MCF 10A (cell line): ENCODE results near the gene DDAH2. TPM values are rescaled to one million over a fixed set of nuclear protein-coding genes. Genes with fewer than 3 reads are reported as not detected.

Source experiments
- BruUV-seq: library from RNA; stranded (reverse); fragments of 400-500 nt; replicated peaks from 2 replicates; lab custom pipeline; 2021; lab: Mats Ljungman, UMichigan
- CTCF ChIA-PET: fragments of 300-600 bp; sonication (Branson Sonifier 250); formaldehyde crosslinking; extraction: SDS; loops from one replicate; lab custom pipeline; 2021; ENCODE audit warnings: antibody characterized with exemption, inconsistent platforms; lab: Yijun Ruan, JAX
- POLR2A ChIA-PET: fragments of 300-600, 350-650 bp; sonication (Branson Sonifier 250); formaldehyde crosslinking; extraction: SDS; loops from one replicate; lab custom pipeline; 2020; ENCODE audit warnings: antibody characterized with exemption, inconsistent platforms; lab: Yijun Ruan, JAX
- DNase-seq: peaks from one replicate; pipeline ENCODE4 v3.0.0-alpha.2; 2018; ENCODE audit not compliant: unreplicated experiment
- H3K27ac Mint-ChIP-seq: one replicate; pipeline ENCODE4 v1.8.0; 2022; ENCODE audit warnings: mild to moderate bottlenecking, low read depth, mixed read lengths; ENCODE audit not compliant: unreplicated experiment
- H3K27me3 Mint-ChIP-seq: one replicate; pipeline ENCODE4 v1.8.0; 2022; ENCODE audit warnings: mixed read lengths; ENCODE audit not compliant: insufficient read depth, unreplicated experiment
- H3K36me3 Mint-ChIP-seq: one replicate; pipeline ENCODE4 v1.8.0; 2022; ENCODE audit warnings: mild to moderate bottlenecking, moderate library complexity, mixed read lengths; ENCODE audit not compliant: insufficient read depth, unreplicated experiment
- H3K4me1 Mint-ChIP-seq: one replicate; pipeline ENCODE4 v1.8.0; 2022; ENCODE audit warnings: mixed read lengths; ENCODE audit not compliant: insufficient read depth, unreplicated experiment
- H3K4me3 Mint-ChIP-seq: one replicate; pipeline ENCODE4 v1.8.0; 2022; ENCODE audit warnings: mild to moderate bottlenecking, moderate library complexity, mixed read lengths; ENCODE audit not compliant: unreplicated experiment
- H3K9me3 Mint-ChIP-seq: one replicate; pipeline ENCODE4 v1.8.0; 2022; ENCODE audit warnings: mixed read lengths; ENCODE audit not compliant: unreplicated experiment
- intact Hi-C: fragments of 100-400 bp; cut with micrococcal nuclease; formaldehyde crosslinking; loops from 2 replicates; pipeline ENCODE4 v1.14.1; 2022
- total RNA-seq: library from RNA; stranded (reverse); gene quantifications from 2 replicates; pipeline ENCODE4 v1.2.3, GENCODE V29; 2022
- TF ChIP-seq, protein P1 (sequence below): fragments of 200-600 bp; IDR thresholded peaks from one replicate; pipeline ENCODE4 v1.8.0; 2022; ENCODE audit warnings: antibody characterized with exemption, mild to moderate bottlenecking; ENCODE audit not compliant: unreplicated experiment

Gene DDAH2
- total RNA-seq, 1 experiment from 2014 or later, result 8.5 TPM

DNA sequence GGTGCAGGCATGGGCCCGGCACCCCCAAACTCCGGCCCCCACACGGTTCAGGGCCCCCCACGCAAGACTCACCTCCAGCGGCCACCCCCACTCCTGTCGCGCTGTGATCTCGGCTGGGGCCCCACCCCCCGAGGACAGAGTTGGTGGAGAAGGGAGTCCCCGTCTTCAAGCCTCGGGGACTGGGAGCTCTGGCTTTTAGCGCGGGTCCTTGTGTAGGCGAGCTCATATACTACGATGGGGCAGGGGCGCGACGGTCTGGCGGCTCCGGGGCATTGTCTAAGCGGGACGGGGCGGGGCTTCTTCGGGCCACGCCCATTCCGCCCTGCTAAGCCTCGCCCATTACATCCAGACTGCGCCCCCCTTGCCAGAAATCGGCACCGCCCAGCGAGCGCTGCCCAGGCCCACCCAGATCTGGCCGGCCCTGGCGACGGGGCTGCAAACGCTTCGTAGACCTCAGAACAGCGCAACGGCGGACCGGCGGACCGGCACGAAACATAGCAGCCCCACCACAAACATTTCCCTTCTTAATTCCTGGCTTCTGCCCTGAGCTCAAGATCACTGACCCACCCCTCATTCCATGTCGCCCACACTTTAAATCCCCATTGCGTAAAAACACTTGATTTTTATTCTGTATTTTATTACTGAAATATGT lies 1.0 kb upstream of the DDAH2 start:
- peak overlapping the region; percentile 86 for H3K27ac Mint-ChIP-seq
- H3K27me3 Mint-ChIP-seq, result no peaks in the 10 kb centered on the region
- H3K9me3 Mint-ChIP-seq, result no peaks in the 10 kb centered on the region
- DNase-seq, result peak; percentile 61
- peak overlapping the region; percentile 92 for H3K4me3 Mint-ChIP-seq
- peaks cover 43% of the 10 kb centered on the region for H3K36me3 Mint-ChIP-seq
- POLR2A ChIA-PET, result interaction anchor here (0.5 to 11.8 kb wide), 22 partner anchors 10 to 1559 kb away, joined by 3 to 95 read pairs (median 6); partner anchors contain the start of genes ABHD16A, BAG6, DDX39B and GPANK1
- BruUV-seq, result no TSS peak
- peaks cover 7% of the 10 kb centered on the region for H3K4me1 Mint-ChIP-seq
- CTCF ChIA-PET, result interaction anchor here (0.6 to 2.6 kb wide), 20 partner anchors 8 to 389 kb away, joined by 3 to 19 read pairs (median 3); partner anchors contain the start of genes LSM2, MSH5 and VARS1
- TF ChIP-seq, protein P1, sequence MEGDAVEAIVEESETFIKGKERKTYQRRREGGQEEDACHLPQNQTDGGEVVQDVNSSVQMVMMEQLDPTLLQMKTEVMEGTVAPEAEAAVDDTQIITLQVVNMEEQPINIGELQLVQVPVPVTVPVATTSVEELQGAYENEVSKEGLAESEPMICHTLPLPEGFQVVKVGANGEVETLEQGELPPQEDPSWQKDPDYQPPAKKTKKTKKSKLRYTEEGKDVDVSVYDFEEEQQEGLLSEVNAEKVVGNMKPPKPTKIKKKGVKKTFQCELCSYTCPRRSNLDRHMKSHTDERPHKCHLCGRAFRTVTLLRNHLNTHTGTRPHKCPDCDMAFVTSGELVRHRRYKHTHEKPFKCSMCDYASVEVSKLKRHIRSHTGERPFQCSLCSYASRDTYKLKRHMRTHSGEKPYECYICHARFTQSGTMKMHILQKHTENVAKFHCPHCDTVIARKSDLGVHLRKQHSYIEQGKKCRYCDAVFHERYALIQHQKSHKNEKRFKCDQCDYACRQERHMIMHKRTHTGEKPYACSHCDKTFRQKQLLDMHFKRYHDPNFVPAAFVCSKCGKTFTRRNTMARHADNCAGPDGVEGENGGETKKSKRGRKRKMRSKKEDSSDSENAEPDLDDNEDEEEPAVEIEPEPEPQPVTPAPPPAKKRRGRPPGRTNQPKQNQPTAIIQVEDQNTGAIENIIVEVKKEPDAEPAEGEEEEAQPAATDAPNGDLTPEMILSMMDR, result no peak
- intact Hi-C loops, result loop anchor here (1.0 to 2.0 kb wide), 5 partner anchors 27 to 101 kb away; partner anchors contain the start of genes ABHD16A, LY6G5C and VARS1

DNA sequence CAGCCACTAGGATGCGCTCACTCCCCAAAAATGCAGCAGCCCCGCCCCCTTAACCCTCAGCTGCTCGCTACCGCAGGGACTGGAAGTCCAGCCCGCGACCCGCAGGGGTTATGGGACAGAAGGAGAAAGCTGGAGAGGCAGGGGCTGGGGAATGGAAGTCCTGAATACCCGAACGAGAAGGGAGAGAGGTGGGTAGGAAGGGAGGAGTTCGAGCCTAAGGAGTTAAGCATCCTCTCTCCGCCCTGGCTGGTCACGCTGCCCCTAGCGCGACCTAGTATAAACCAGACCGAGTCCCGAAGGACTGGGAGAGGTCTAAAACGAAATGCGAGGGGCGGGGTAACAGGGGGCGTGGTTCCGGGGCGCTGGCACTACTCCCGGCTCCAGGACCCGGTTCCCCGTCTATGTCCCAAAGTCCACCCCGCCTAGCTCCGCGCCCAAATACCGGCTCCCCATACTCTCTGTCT lies 448 bp upstream of the DDAH2 start:
- H3K9me3 Mint-ChIP-seq, result no peaks in the 10 kb centered on the region
- POLR2A ChIA-PET, result interaction anchor here (0.6 to 11.8 kb wide), 21 partner anchors 11 to 1560 kb away, joined by 3 to 95 read pairs (median 6); partner anchors contain the start of genes ABHD16A, BAG6, DDX39B and GPANK1
- BruUV-seq, result no TSS peak
- peak overlapping the region; percentile 92 for H3K4me3 Mint-ChIP-seq
- intact Hi-C loops, result loop anchor here (1.0 to 2.0 kb wide), 5 partner anchors 26 to 101 kb away; partner anchors contain the start of genes ABHD16A, LY6G5C and VARS1
- peaks cover 7% of the 10 kb centered on the region for H3K4me1 Mint-ChIP-seq
- H3K27ac Mint-ChIP-seq, result peak overlapping the region; percentile 86
- CTCF ChIA-PET, result interaction anchor here (0.6 to 2.6 kb wide), 18 partner anchors 9 to 389 kb away, joined by 3 to 19 read pairs (median 4); partner anchors contain the start of genes MSH5 and VARS1
- DNase-seq, result peak; percentile 88
- no peaks in the 10 kb centered on the region for H3K27me3 Mint-ChIP-seq
- H3K36me3 Mint-ChIP-seq, result peaks cover 43% of the 10 kb centered on the region
- TF ChIP-seq, protein P1, result no peak

DNA sequence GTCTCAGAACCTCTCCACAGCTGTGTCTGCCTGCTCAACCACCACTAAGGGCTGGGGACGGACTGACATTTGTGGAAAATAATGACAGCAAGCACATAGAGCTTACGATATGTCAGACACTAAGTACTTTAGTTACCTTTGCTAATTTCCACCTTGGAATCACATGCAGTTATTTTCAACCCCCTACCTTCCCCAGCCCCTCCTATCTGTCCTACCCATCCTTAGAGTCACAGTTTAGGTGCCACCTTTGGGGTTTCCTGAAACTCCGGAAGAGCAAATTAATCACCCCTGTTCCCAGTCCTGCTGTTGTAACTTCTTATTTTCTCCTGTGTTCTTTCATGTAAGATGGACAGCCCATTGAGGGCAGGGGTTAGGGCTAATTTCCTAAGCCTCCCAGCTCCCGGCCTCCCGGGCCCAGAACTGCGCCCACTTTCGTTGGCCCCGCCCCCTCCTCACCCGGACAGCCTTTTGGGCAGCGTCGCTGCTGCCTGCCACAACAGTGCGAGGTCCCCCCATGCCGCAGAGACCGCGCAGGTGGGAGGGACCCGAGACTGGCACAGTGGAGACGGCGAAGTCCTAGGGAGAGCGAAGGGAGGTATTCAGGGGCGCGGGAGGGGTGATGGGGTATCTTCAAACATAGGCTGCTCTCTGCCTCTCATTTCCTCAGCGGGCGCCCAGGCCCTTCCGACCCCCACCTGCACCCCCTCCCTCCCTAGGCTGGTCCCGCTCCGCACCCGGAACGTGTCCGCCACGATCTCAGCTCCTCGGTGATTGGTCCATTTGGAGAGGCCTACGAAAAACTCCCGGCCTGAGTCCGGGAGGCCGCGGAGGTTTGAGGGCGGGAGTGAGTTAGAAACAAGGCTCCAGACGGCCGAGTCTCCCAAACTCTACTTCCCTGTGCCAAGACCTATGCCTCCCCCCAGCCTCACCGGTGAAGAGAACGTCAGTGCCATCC lies 1.1 kb downstream of the DDAH2 start:
- peaks cover 7% of the 10 kb centered on the region for H3K4me1 Mint-ChIP-seq
- H3K36me3 Mint-ChIP-seq, result peaks cover 28% of the 10 kb centered on the region
- H3K9me3 Mint-ChIP-seq, result no peaks in the 10 kb centered on the region
- H3K27me3 Mint-ChIP-seq, result no peaks in the 10 kb centered on the region
- intact Hi-C loops, result loop anchor here (2.0 kb wide), 4 partner anchors 41 to 103 kb away; partner anchors contain the start of genes LY6G5C and VARS1
- no TSS peak for BruUV-seq
- ChIA-PET POLR2A (interaction anchor here (1.1 to 11.8 kb wide), 6 partner anchors 12 to 103 kb away, joined by 3 to 95 read pairs (median 12); partner anchors contain the start of genes HSPA1B, LSM2, LY6G6D and MSH5), CTCF (interaction anchor here (0.6 to 2.3 kb wide), 8 partner anchors 11 to 986 kb away, joined by 4 to 7 read pairs (median 6); partner anchors contain the start of gene HSPA1B)
- TF ChIP-seq, protein P1, result no peak
- no peak overlapping the region for H3K4me3 Mint-ChIP-seq
- DNase-seq, result no peak
- no peak overlapping the region for H3K27ac Mint-ChIP-seq
